ENCODE measurements around the gene SKIL.
A peak's percentile ranks its signal among the peaks of the same experiment; 100 is the strongest.

The SKIL gene

DNA sequence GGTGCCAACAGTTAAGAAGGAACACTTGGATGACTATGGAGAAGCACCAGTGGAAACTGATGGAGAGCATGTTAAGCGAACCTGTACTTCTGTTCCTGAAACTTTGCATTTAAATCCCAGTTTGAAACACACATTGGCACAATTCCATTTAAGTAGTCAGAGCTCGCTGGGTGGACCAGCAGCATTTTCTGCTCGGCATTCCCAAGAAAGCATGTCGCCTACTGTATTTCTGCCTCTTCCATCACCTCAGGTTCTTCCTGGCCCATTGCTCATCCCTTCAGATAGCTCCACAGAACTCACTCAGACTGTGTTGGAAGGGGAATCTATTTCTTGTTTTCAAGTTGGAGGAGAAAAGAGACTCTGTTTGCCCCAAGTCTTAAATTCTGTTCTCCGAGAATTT is 3.0 kb downstream of the SKIL start:
- no peaks in the 10 kb centered on the region for H3K36me3 ChIP-seq (ENCODE audit: insufficient read depth, low read length)
- H3K9ac ChIP-seq (ENCODE audit: low read depth, low read length, poor library complexity, severe bottlenecking) = no peak overlapping the region
- no peak overlapping the region for H2AFZ ChIP-seq (ENCODE audit: low read length)
- no peaks in the 10 kb centered on the region for H3K27me3 ChIP-seq (ENCODE audit: insufficient read depth, low read length, poor library complexity, severe bottlenecking)
- 0 out of 2 replicates have a peak, but pooled peaks cover 8% of the 10 kb centered on the region for H3F3A ChIP-seq (ENCODE audit: low read depth)
- H3K4me3 ChIP-seq (ENCODE audit: low read length, poor library complexity, severe bottlenecking) = peak overlapping the region; percentile 28
- TF ChIP-seq, protein P1, sequence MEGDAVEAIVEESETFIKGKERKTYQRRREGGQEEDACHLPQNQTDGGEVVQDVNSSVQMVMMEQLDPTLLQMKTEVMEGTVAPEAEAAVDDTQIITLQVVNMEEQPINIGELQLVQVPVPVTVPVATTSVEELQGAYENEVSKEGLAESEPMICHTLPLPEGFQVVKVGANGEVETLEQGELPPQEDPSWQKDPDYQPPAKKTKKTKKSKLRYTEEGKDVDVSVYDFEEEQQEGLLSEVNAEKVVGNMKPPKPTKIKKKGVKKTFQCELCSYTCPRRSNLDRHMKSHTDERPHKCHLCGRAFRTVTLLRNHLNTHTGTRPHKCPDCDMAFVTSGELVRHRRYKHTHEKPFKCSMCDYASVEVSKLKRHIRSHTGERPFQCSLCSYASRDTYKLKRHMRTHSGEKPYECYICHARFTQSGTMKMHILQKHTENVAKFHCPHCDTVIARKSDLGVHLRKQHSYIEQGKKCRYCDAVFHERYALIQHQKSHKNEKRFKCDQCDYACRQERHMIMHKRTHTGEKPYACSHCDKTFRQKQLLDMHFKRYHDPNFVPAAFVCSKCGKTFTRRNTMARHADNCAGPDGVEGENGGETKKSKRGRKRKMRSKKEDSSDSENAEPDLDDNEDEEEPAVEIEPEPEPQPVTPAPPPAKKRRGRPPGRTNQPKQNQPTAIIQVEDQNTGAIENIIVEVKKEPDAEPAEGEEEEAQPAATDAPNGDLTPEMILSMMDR (conservative IDR thresholded peaks at IDR 0.05; ENCODE audit: low read length) = no peak
- no peak for TF ChIP-seq EZH2phosphoT487 (IDR thresholded peaks at IDR 0.05; ENCODE audit: borderline replicate concordance)
- H3K9me2 ChIP-seq (replicated peaks; ENCODE audit: low read depth, low read length) = no peaks in the 10 kb centered on the region
- H3K9me3 ChIP-seq (ENCODE audit: insufficient read depth, low read depth, low read length) = no peaks in the 10 kb centered on the region
- H3K4me2 ChIP-seq (ENCODE audit: low read depth, low read length, poor library complexity, severe bottlenecking) = peak overlapping the region; percentile 70
- H4K20me1 ChIP-seq (ENCODE audit: insufficient read depth, low read length, poor library complexity, severe bottlenecking) = peaks cover 7% of the 10 kb centered on the region
- H3K4me1 ChIP-seq (ENCODE audit: insufficient read depth, low read length, poor library complexity, severe bottlenecking) = peaks cover 46% of the 10 kb centered on the region
- H3K79me2 ChIP-seq (ENCODE audit: insufficient read depth, low read length) = peaks cover 52% of the 10 kb centered on the region

- peak overlapping the region; percentile 70 for H3K4me2 ChIP-seq (ENCODE audit: low read depth, low read length, poor library complexity, severe bottlenecking)
- peaks cover 56% of the 10 kb centered on the region for H3K79me2 ChIP-seq (ENCODE audit: insufficient read depth, low read length)
- no peaks in the 10 kb centered on the region for H3K9me3 ChIP-seq (ENCODE audit: insufficient read depth, low read depth, low read length)
- H3K9me2 ChIP-seq (replicated peaks; ENCODE audit: low read depth, low read length) = no peaks in the 10 kb centered on the region
- no peaks in the 10 kb centered on the region for H3K36me3 ChIP-seq (ENCODE audit: insufficient read depth, low read length)
- no peak overlapping the region for H3K9ac ChIP-seq (ENCODE audit: low read depth, low read length, poor library complexity, severe bottlenecking)
- H3K4me3 ChIP-seq (ENCODE audit: low read length, poor library complexity, severe bottlenecking) = peak overlapping the region; percentile 28
- TF ChIP-seq, protein P1 (conservative IDR thresholded peaks at IDR 0.05; ENCODE audit: low read length) = no peak
- TF ChIP-seq EZH2phosphoT487 (IDR thresholded peaks at IDR 0.05; ENCODE audit: borderline replicate concordance) = no peak
- 0 out of 2 replicates have a peak, but pooled peaks cover 8% of the 10 kb centered on the region for H3F3A ChIP-seq (ENCODE audit: low read depth)
- H3K27me3 ChIP-seq (ENCODE audit: insufficient read depth, low read length, poor library complexity, severe bottlenecking) = no peaks in the 10 kb centered on the region
- peaks cover 42% of the 10 kb centered on the region for H3K4me1 ChIP-seq (ENCODE audit: insufficient read depth, low read length, poor library complexity, severe bottlenecking)
- H4K20me1 ChIP-seq (ENCODE audit: insufficient read depth, low read length, poor library complexity, severe bottlenecking) = peaks cover 7% of the 10 kb centered on the region
- no peak overlapping the region for H2AFZ ChIP-seq (ENCODE audit: low read length)
Measured at GRCh38 chr3:170360916-170361315, 3.4 kb downstream of the SKIL start.

- Histone ChIP-seq H3K9ac (ENCODE audit: low read depth, low read length, poor library complexity, severe bottlenecking) (no peak overlapping the region), H3K79me2 (ENCODE audit: insufficient read depth, low read length) (peaks cover 57% of the 10 kb centered on the region), H3F3A (ENCODE audit: low read depth) (0 out of 2 replicates have a peak, but pooled peaks cover 8% of the 10 kb centered on the region), H3K27me3 (ENCODE audit: insufficient read depth, low read length, poor library complexity, severe bottlenecking) (no peaks in the 10 kb centered on the region), H3K4me1 (ENCODE audit: insufficient read depth, low read length, poor library complexity, severe bottlenecking) (peaks cover 36% of the 10 kb centered on the region), H3K36me3 (ENCODE audit: insufficient read depth, low read length) (no peaks in the 10 kb centered on the region), H3K4me2 (ENCODE audit: low read depth, low read length, poor library complexity, severe bottlenecking) (peak overlapping the region; percentile 70), H3K4me3 (ENCODE audit: low read length, poor library complexity, severe bottlenecking) (peak overlapping the region; percentile 28), H4K20me1 (ENCODE audit: insufficient read depth, low read length, poor library complexity, severe bottlenecking) (peaks cover 7% of the 10 kb centered on the region), H2AFZ (ENCODE audit: low read length) (no peak overlapping the region), H3K9me2 (replicated peaks; ENCODE audit: low read depth, low read length) (no peaks in the 10 kb centered on the region), H3K9me3 (ENCODE audit: insufficient read depth, low read depth, low read length) (no peaks in the 10 kb centered on the region)
- TF ChIP-seq, protein P1 (conservative IDR thresholded peaks at IDR 0.05; ENCODE audit: low read length) = no peak
- TF ChIP-seq EZH2phosphoT487 (IDR thresholded peaks at IDR 0.05; ENCODE audit: borderline replicate concordance) = no peak
Measured at GRCh38 chr3:170361711-170362110, 4.2 kb downstream of the SKIL start.

Data from Loucy (cell line).